Heart left ventricle (tissue), 16 donors: ENCODE data around the gene IER5. TPM values are rescaled to one million over a fixed set of nuclear protein-coding genes. Genes with fewer than 3 reads are reported as not detected.

ENCODE experiments used
- ATAC-seq, 4 donors: fragments of 200-7000 bp; cut with Tn5 transposase; one replicate each; pipeline ENCODE4 v1.9.1; 2020 to 2022; ENCODE audit warnings: moderate library complexity in 4 of 4, mild to moderate bottlenecking in 3 of 4, moderate number of reproducible peaks in 1 of 4
- DNase-seq, 5 donors: peaks; one replicate each; pipeline ENCODE4 v3.0.0-alpha.2; 2020
- H3K27ac ChIP-seq, 12 donors: fragments of 200-600 bp; sonication (generic) in 4 of 12; one replicate each; pipeline versions ENCODE4 v1.5.0 to v1.8.0; 2016 to 2022; ENCODE audit warnings: mild to moderate bottlenecking in 2 of 12
- H3K27me3 ChIP-seq, 9 donors: fragments of 200-600 bp; sonication (generic) in 2 of 9; one replicate each; pipeline versions ENCODE4 v1.5.1 to v1.8.0; 2016 to 2022; ENCODE audit warnings: mild to moderate bottlenecking in 3 of 9
- H3K36me3 ChIP-seq, 9 donors: fragments of 200-600 bp; sonication (generic) in 2 of 9; one replicate each; pipeline versions ENCODE4 v1.5.0 to v1.8.0; 2018 to 2022; ENCODE audit warnings: mild to moderate bottlenecking in 2 of 9
- H3K4me1 ChIP-seq, 12 donors: fragments of 200-600 bp; sonication (generic) in 4 of 12; one replicate each; pipeline versions ENCODE4 v1.5.0 to v1.8.0; 2016 to 2022; ENCODE audit warnings: mild to moderate bottlenecking in 3 of 12
- H3K4me3 ChIP-seq, 12 donors: fragments of 200-600 bp; sonication (generic) in 4 of 12; one replicate each; pipeline versions ENCODE4 v1.5.0 to v1.8.0; 2017 to 2022; ENCODE audit warnings: mild to moderate bottlenecking in 9 of 12, moderate library complexity in 4 of 12
- H3K9me3 ChIP-seq, 12 donors: fragments of 200-600 bp; sonication (generic) in 4 of 12; one replicate each; pipeline versions ENCODE4 v1.5.0 to v1.8.0; 2016 to 2022; ENCODE audit warnings: mild to moderate bottlenecking in 1 of 12
- POLR2A ChIP-seq, 2 donors: fragments of 450-650 bp; IDR thresholded peaks; one replicate each; pipeline ENCODE4 v1.6.1; 2017; ENCODE audit warnings: antibody characterized with exemption in 2 of 2, mild to moderate bottlenecking in 2 of 2, moderate library complexity in 2 of 2
- WGBS, 4 donors: extraction: QIAGEN DNeasy Blood & Tissue Kit in 2 of 4; methylation state at CpG; one replicate each; pipeline versions ENCODE4 v1.1.5 to v1.1.7; 2013 to 2018; 5-methylcytosine and 5-hydroxymethylcytosine counted together
- intact Hi-C, 10 donors: fragments of 100-400 bp; cut with DNase I; formaldehyde crosslinking; loops; one replicate each; pipeline versions ENCODE4 v1.11.1 to v1.14.2; 2022
- polyA plus RNA-seq, 2 donors: library from polyadenylated mRNA; stranded (reverse); fragments of 200-250 nt; gene quantifications; one replicate each; pipeline ENCODE4 v1.2.3, GENCODE V29; 2013
- total RNA-seq, 9 donors: library from RNA; depleted of rRNA in 2 of 9; stranded (reverse); fragments of >200 nt in 2 of 9; fragmentation: NEBNext Ultra II Directional in 3 of 9; extraction: Animal tissue kit (Norgen Biotek cat#: 25700) in 3 of 9; gene quantifications; one replicate each; pipeline versions ENCODE4 v1.1.0 to v1.2.4, GENCODE V29; 2016 to 2023
- TF ChIP-seq, protein P1 (sequence below), 12 donors: fragments of 200-600 bp; sonication (generic) in 4 of 12; IDR thresholded peaks; one replicate each; pipeline versions ENCODE4 v1.5.0 to v1.8.0; 2018 to 2022; ENCODE audit warnings: antibody characterized with exemption in 12 of 12, mild to moderate bottlenecking in 5 of 12
- donor health status: ischemic (EF 13 %, LVEDD 7.1; RV severe dilation, severe dysfunction).
- donor health status: healthy with polysubstance abuse.
- donor health status: DM: no; HTN: yes; CAD: no.
- donor health status: DM: no; HTN: no; CAD: no.
- donor health status: ischemic (EF 25% LVEDD 6.9; RV normal size, moderate dysfunction).
- donor health status: ischemic (EF 25% LVEDD 5.7; RV mildly dilated, moderate dysfunction).
- donor health status: healthy.
- donor health status: DM: yes; HTN: yes; CAD: no.
- donor health status: ischemic (EF 35%, LVEDD 5.7; RV mildly dilated, moderate dysfunction).
- donor health status: nonischemic (EF 11% LVEDD 7.7; RV severe dilation, severe dysfunction).
- donor health status: DM: yes; HTN: yes; CAD: no.
- donor health status: PGD.
- donor health status: ischemic (EF 29% LVEDD 5.4; RV normal size, mild dysfunction).
- donor health status: nonischemic (EF 23%, LVEDD 6.1; RV moderate dilation, normal function).

IER5 gene
- total and polyA plus RNA-seq, 11 donors = 12.8 to 23.4 (median 18.5) TPM

DNA sequence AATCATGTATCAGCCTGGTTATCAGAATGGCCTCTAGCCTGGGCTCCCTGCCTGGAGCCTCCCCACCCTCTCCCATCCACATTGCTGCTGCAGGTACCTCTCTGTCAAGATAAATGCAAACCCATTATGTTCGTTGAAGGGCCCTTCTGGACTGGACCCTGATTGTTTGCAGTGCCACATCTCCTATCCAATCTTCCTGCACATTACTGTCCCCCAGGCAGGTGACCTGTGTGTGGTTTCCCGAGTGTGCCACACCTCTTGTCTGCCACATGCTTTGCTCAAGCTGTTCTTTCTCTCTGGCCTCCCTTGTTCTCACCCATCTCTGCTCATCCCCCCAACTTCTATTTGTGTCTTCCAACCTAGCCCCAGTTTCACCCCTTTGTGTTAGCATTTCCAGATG lies 32.4 kb downstream of the IER5 start:
- no peak overlapping the region for H3K4me3 ChIP-seq
- no peak overlapping the region for H3K27ac ChIP-seq
- peaks cover 0 to 28% (median 1%) of the 10 kb centered on the region in 12 donors for H3K4me1 ChIP-seq
- TF ChIP-seq POLR2A (IDR thresholded peaks at IDR 0.05) = no peak
- TF ChIP-seq, protein P1, sequence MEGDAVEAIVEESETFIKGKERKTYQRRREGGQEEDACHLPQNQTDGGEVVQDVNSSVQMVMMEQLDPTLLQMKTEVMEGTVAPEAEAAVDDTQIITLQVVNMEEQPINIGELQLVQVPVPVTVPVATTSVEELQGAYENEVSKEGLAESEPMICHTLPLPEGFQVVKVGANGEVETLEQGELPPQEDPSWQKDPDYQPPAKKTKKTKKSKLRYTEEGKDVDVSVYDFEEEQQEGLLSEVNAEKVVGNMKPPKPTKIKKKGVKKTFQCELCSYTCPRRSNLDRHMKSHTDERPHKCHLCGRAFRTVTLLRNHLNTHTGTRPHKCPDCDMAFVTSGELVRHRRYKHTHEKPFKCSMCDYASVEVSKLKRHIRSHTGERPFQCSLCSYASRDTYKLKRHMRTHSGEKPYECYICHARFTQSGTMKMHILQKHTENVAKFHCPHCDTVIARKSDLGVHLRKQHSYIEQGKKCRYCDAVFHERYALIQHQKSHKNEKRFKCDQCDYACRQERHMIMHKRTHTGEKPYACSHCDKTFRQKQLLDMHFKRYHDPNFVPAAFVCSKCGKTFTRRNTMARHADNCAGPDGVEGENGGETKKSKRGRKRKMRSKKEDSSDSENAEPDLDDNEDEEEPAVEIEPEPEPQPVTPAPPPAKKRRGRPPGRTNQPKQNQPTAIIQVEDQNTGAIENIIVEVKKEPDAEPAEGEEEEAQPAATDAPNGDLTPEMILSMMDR (IDR thresholded peaks at IDR 0.05) = no peak
- no peaks in the 10 kb centered on the region for H3K9me3 ChIP-seq
- WGBS, 4 donors = 84 to 87% (median 85%) methylated on average over 2 of the region's 2 CpGs
- ATAC-seq (no peak), DNase-seq (no peak)
- intact Hi-C loops = no loop called here
- no peaks in the 10 kb centered on the region for H3K36me3 ChIP-seq
- H3K27me3 ChIP-seq = no peaks in the 10 kb centered on the region

DNA sequence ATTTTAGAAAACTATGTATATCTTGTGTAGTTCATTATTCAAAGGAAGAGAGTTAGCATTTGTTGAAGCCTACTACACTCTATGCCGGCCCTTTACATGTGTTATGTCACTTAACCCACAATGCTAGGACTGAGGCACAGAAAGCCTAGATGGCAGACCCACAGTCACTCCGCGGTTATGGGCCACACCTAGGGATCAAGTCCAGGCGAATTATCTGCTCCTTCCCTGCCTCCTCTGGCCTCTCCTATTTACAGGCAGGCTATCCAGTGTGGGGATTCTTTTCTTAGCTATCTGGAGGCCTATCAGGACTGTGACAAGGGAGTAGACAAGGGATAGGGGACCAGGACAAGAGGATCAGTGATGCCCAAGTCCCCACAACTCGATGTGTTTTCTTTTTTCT lies 33.0 kb downstream of the IER5 start:
- no peak for TF ChIP-seq POLR2A (IDR thresholded peaks at IDR 0.05)
- TF ChIP-seq, protein P1 (IDR thresholded peaks at IDR 0.05) = no peak
- Histone ChIP-seq H3K4me3 (no peak overlapping the region), H3K27me3 (no peaks in the 10 kb centered on the region), H3K36me3 (no peaks in the 10 kb centered on the region), H3K4me1 (peaks cover 0 to 31% (median 2%) of the 10 kb centered on the region in 12 donors), H3K27ac (no peak overlapping the region), H3K9me3 (no peaks in the 10 kb centered on the region)
- WGBS, 4 donors = 79 to 90% (median 86%) methylated on average over 5 of the region's 5 CpGs
- no peak for DNase-seq
- intact Hi-C loops = no loop called here
- ATAC-seq = no peak

DNA sequence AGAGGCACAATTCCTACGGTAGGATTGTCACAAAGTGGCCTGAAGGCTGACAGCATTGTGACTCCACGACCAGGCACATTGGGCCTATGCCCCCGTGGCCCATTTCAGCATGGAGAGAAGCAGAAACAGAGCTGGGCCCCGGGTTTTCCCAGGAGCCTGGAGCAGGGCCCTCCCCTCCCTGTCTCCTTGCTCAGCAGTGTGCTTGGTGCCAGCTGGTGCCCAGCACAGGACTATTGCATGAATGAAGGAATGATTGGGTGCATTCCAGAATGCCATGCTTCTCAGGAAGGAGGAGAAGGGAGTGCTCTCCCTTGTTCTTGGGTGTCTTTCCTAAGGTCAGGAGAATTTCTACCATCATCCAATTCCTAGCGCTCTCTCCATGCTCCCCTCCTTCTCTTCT lies 33.7 kb downstream of the IER5 start:
- Histone ChIP-seq H3K4me3 (no peak overlapping the region), H3K9me3 (no peaks in the 10 kb centered on the region), H3K27me3 (no peaks in the 10 kb centered on the region), H3K27ac (no peak overlapping the region), H3K36me3 (no peaks in the 10 kb centered on the region), H3K4me1 (peaks cover 0 to 38% (median 6%) of the 10 kb centered on the region in 12 donors)
- TF ChIP-seq, protein P1 (IDR thresholded peaks at IDR 0.05) = no peak
- no peak for TF ChIP-seq POLR2A (IDR thresholded peaks at IDR 0.05)
- DNase-seq (no peak), ATAC-seq (no peak)
- WGBS, 4 donors = 87 to 94% (median 90%) methylated on average over 4 to 5 of the region's 5 CpGs
- intact Hi-C loops = no loop called here

DNA sequence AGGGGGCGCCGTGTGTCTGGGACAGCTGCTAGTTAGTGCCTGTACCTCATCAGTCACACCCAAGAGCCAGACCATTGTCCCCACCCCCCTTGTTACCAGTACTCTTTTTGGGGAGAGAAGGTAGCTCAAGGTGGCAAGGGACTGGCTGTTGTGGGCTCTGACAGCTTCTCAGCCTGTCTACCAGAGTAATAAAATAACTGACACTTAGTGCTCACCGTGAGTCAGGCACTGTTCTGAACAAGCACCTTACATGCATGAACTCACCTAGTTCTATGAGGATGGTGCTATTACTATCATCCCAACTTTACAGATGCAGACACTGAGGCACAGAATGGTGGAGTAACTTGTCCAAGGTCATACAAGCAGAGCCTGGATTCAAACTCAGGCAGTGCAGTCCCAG lies 34.7 kb downstream of the IER5 start:
- no peak overlapping the region for H3K27ac ChIP-seq
- TF ChIP-seq POLR2A (IDR thresholded peaks at IDR 0.05) = no peak
- TF ChIP-seq, protein P1 (IDR thresholded peaks at IDR 0.05) = no peak
- WGBS, 4 donors = 89 to 100% (median 94%) methylated on average over 3 of the region's 3 CpGs
- peaks cover 0 to 41% (median 7%) of the 10 kb centered on the region in 12 donors for H3K4me1 ChIP-seq
- H3K27me3 ChIP-seq = no peaks in the 10 kb centered on the region
- no peak for DNase-seq
- H3K4me3 ChIP-seq = no peak overlapping the region
- H3K9me3 ChIP-seq = no peaks in the 10 kb centered on the region
- ATAC-seq = no peak
- no peaks in the 10 kb centered on the region for H3K36me3 ChIP-seq
- intact Hi-C loops = no loop called here
